GM19468 (cell line): ENCODE results near the gene NCK1.
"Not testable (repeated sequence)": the region's sequence is repeated elsewhere in the genome, so short reads cannot be mapped to it uniquely, and the experiment has no call there.

Experiments used
- ATAC-seq: cut with Tn5 transposase; IDR thresholded peaks from one replicate; pipeline ENCODE4 v1.9.1; 2021; ENCODE audit warnings: mild to moderate bottlenecking, moderate library complexity, moderate number of reproducible peaks; ENCODE audit not compliant: unreplicated experiment; ENCODE audit errors: extremely low read depth

Gene NCK1

DNA sequence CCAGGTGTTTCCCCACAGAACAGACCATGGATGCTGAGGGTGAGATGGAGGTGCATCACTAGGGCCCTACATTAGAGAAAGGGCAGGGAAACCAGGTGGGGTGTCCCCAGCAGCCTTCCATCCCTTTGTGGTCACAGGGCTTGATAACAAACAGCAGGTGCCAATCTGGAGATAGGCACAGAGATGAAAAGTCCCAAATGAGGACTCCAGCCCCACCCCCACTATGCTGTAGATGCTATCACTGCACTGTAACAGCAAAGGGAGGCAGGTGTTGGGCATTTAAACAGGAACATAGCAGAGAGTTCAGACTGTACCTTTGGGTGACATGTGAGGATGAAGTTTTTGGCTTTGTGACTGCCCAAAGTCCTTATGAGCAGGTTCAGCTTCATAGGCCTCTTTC, 117.2 kb downstream of the NCK1 start:
- ATAC-seq, result no peak

DNA sequence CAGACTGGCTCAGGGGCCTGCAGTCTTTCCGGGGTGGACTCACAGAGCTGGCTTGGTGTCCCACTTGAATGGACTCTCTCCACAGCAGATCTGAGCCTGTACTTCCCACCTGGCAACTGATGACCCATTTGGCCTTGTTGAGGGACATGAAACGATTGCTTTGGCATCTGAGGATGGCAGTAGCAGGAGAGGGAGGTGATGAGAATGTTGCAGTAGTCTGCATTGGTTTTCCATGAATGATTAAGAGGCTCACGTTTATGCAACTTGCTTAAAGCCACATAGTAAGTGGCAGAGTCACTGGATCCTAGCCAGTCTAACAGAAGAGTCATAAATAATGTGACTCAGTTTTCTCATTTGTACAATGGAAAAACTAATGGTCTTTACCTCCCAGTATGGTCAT, 117.7 kb downstream of the NCK1 start:
- ATAC-seq, result no peak

DNA sequence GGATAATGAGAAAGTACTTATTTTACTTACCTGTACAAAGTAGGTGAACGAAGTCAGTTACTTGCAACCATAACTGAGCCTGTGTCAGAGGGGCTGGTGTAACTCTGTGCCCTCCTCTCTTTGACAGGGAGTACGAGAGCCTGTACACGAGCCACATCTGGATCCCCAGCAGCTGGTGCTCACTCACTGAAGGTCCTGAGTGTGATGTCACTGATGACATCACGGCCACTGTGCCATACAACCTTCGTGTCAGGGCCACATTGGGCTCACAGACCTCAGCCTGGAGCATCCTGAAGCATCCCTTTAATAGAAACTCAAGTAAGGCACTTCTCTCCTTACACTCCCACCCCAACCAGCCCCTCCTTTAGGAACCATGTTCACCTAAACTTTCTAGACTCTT, 120.0 kb downstream of the NCK1 start:
- no peak for ATAC-seq

DNA sequence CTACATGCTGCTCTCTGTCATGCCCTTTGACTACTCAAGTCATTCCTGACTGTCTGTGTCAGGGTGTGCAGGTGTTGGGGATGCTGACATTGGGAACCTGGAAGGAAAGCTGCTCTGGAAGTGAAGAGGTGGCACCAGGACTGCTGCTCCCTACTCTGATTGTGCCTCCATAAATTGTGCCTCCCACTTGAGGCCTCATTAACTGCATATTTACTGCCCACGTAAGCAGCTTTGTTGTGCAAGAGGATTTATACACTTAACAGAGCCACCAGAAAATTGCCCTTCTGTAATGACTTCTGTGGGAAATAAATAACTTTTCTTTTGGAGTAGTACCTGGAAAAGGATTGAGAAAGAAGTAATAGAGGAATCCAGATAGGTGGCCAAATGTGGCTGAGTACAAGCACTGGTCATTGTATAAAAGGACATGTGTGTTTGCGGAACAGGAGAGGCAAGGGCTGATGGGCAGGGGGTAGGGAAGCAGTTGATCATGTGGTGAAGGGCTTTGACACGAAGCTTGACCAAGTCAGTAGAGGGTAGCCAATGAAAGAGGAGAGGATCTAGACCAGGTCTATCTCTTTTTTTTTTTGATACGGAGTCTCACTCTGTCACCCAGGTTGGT, 120.6 kb downstream of the NCK1 start:
- ATAC-seq, result no peak

DNA sequence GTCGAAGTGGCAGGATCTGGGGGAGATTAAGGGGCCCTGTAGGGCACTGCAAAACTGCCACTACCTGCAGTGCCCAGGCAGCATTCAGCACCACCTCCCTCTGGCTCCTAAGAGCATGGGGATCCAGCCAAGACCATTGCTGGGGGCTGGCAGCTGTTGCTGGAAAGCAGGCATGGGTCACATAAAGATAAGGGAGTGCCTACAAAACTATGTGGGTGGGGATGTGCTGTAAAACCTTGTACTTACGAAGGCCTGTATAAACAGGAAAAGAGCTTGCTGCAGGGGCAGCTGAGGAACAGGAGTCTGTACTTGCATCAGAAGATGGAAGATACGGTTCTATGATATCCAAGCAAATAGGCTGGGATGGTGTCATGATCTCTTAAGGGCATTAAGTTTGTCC, 122.8 kb downstream of the NCK1 start:
- ATAC-seq, result no peak

DNA sequence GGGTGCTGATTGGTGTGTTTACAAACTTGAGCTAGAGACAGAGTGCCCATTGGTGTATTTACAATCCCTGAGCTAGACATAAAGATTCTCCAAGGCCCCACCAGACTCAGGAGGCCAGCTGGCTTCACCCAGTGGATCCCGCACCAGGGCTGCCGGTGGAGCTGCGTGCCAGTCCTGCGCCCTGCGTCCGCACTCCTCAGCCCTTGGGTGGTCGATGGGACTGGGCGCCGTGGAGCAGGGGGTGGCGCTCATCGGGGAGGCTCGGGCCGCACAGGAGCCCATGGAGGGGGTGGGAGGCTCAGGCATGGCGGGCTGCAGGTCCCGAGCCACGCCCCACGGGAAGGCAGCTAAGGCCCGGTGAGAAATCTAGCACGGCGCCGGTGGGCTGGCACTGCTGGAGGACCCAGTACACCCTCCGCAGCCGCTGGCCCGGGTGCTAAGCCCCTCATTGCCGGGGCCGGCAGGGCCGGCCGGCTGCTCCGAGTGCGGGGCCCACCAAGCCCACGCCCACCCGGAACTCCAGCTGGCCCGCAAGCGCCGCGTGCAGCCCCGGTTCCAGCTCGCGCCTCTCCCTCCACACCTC, 125.5 kb downstream of the NCK1 start:
- not testable (repeated sequence) for ATAC-seq

DNA sequence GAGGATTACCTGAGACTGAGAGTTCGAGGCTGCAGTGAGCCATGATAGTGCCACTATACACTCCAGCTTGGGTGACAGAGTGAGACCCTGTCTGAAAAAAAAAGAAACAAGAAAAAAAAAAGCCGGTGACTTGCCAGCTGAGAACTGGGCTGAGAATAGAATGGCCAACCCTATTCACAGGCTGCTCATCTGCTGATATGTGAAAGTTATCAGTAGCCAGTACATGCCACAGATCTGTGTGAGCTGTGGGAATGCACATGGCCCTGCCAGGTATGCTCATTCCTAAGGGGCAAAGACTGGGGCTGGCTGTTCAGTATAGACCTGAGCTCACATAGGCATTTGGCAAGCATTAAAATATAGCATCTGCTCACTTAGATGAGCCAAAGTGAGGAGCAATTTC, 126.6 kb downstream of the NCK1 start:
- no peak for ATAC-seq

DNA sequence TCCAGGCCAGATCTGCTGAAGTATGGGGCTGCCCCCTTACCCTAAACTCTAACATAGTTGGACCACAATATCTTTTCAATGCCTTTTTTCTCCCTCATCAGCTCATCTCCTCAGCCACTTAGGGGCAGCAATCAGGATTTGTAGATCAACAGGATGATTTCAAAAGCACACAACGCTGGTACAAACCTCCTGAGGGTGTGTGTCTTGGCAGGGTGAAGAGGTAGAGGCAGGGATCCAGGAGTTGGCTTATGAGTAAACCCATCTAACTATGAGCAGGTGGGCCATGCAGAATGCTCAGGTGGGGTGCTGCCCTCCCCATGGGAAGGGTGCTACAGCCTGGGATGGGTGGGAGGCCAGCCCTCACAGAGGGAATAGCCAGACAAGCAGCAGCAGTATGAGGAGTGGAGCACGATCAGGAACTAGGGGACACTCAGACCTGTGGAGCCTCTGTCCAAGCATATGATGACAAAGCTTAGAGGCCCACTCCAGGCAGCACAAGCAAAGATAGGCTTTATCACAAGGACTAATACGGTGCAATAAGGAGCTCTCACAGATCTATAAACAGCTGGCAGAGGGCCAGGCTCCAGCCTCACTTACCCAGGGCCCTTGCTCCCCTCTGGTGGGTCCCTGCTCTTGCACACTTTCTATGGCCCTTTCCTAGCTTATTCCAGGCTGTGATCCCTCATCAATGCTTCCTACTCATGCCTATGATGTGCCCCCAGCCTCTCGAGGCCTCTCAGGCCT, 127.9 kb downstream of the NCK1 start:
- no peak for ATAC-seq

DNA sequence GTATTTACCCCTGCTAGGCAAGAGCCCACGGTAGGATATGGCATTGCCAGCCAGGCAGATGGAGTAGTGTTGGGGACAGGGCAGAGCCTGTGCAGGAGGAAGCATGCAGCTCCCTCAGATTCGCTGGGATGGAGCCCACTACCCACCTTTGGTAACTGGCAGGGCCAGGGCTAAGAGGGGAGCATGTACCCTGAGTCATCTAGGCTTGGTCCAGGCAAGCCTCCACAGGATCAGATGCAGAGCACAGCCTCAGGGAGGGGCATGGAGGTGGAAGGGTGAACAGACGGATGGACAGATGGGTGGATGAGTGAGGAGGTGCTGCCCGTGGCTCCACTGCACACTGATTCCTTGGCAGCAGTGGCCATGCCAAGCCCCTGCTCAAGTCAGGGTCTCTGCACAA, 128.8 kb downstream of the NCK1 start:
- ATAC-seq, result no peak

DNA sequence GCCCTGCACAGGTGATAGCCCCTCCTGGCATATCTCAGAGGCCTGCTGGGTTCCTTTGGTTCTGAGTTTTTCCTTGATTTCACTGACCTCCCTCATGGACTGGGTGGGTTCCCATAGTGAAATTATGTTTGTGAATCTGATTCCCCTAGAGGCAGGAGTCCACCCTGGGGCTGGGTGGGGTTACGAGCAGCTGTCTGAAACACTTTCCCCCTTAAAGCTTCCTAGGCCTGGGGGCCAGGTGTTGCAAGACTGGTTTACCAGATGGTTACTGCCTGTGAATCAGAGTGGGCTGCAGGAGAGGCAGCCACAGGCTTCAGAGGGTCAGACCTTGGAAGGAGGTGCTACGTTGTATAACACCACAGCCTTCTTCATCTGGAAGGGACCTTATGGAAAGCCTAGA, 130.1 kb downstream of the NCK1 start:
- ATAC-seq, result no peak

DNA sequence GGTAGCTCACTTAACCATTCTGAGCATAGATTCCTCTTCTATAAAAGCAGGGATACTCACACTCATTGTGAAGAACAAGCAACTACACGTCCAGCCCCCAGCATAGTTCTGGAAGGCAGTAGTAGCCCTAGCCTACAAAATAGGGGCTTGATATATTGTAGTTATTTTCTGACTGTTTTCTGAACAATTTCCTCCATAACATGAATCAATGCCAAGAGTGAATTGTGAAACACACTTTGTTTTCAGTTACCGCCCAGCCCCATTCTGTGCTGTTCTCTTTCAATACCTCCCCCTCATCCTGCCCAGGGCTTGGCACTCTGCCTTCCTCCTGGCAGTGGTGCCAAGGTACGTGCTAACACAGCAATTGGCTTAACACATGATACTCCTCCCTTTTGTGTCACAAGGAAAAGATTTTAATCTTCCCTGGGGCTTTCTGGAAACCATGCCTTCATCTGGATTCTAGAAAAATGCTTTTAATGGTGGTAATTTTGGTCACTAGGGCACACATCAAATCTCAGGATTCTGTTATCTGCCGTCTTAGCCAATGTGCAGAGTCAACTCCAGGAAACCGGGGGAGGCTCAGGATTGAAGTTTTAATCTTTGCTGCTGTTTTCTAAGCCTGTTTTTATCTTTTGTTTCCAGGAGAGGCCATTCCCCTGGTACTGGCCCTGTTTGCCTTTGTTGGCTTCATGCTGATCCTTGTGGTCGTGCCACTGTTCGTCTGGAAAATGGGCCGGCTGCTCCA, 132.9 kb downstream of the NCK1 start:
- ATAC-seq, result no peak

DNA sequence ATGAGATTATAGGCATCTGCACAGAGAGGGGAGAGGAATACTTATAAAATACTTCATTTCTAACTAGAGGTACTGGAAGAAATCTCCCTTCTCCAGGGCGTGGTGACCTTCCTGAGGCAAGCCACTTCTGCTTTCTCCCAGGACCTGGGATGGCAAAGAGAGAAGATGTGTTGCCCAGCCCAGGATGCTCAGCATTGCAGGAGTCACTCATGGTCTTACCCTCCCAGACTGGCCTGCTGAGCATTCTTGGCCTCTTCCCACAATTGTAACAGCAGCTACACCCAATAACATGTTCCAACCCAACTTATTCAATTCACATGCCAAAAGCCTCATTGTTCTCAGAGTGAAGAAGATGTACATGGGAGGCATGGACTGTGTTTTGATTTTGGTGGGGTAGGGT, 133.6 kb downstream of the NCK1 start:
- ATAC-seq, result no peak
